ENCODE measurements around the gene PHLPP1. TPM values are rescaled to one million over a fixed set of nuclear protein-coding genes. Genes with fewer than 3 reads are reported as not detected.

Gene PHLPP1
- polyA plus RNA-seq, 3 donors from 2014 or later, result 0.14 to 0.50 TPM; not detected in 1

DNA sequence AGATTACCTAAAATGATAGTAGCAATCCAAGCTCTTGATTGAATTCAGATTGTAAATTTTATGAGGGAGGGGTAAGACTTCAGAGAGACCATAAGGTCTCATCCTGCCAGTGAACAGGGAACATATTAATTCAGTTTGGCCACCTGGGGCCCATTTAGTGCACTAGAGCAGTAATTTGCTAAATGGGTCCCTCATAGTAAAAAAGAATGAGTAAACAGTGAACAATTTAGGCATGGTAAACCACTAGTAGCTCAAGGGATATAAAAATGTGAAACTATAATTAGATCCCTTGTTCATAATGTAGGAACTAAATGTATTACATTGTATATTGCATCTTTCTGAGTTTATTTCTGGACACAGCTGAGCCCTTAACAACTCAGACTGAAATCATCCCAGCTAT is 4.9 kb upstream of the PHLPP1 start:
- Mint-ChIP-seq H3K4me3 (no peak overlapping the region), H3K27ac (no peak overlapping the region), H3K27me3 (ENCODE audit: low read depth in 3 of 3) (peaks cover 0 to 11% (median 6%) of the 10 kb centered on the region in 3 donors), H3K36me3 (no peaks in the 10 kb centered on the region), H3K4me1 (peaks cover 5 to 6% of the 10 kb centered on the region in 2 donors), H3K9me3 (no peaks in the 10 kb centered on the region)
- DNase-seq, result no peak

DNA sequence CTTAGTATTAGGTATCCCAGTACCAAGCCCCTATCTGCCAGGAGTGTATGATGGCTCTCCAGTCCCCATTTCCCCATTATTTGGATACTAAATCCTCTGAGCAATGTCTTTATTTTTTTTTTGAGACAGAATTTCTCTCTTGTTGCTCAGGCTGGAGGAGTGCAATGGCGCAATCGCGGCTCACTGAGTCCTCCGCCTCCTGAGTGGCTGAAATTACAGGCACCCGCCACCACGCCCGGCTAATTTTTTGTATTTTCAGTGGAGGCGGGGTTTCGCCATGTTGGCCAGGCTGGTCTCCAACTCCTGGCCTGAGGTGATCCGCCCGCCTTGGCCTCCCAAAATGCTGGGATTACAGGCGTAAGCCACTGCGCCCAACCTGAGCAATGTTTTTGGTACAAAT is 3.6 kb upstream of the PHLPP1 start:
- no peaks in the 10 kb centered on the region for H3K36me3 Mint-ChIP-seq
- H3K27ac Mint-ChIP-seq, result no peak overlapping the region
- peaks cover 5 to 6% of the 10 kb centered on the region in 2 donors for H3K4me1 Mint-ChIP-seq

GRCh38 chr18:62713651-62714247 is 1.6 kb upstream of the PHLPP1 start:
- Mint-ChIP-seq H3K27me3 (ENCODE audit: low read depth in 3 of 3) (peaks cover 0 to 14% (median 11%) of the 10 kb centered on the region in 3 donors), H3K27ac (peak overlapping the region in 1 of 6 donors; percentile 55), H3K36me3 (no peaks in the 10 kb centered on the region), H3K4me3 (peak overlapping the region in 3 of 5 donors; percentile 10 to 98 (median 97)), H3K9me3 (no peaks in the 10 kb centered on the region), H3K4me1 (peaks cover 20 to 25% of the 10 kb centered on the region in 2 donors)
- DNase-seq, result no peak

More for the DNA sequence above, 3.6 kb upstream of the PHLPP1 start:
- Mint-ChIP-seq H3K4me3 (no peak overlapping the region), H3K27me3 (ENCODE audit: low read depth in 3 of 3) (peaks cover 0 to 11% (median 6%) of the 10 kb centered on the region in 3 donors), H3K9me3 (no peaks in the 10 kb centered on the region)
- no peak for DNase-seq

DNA sequence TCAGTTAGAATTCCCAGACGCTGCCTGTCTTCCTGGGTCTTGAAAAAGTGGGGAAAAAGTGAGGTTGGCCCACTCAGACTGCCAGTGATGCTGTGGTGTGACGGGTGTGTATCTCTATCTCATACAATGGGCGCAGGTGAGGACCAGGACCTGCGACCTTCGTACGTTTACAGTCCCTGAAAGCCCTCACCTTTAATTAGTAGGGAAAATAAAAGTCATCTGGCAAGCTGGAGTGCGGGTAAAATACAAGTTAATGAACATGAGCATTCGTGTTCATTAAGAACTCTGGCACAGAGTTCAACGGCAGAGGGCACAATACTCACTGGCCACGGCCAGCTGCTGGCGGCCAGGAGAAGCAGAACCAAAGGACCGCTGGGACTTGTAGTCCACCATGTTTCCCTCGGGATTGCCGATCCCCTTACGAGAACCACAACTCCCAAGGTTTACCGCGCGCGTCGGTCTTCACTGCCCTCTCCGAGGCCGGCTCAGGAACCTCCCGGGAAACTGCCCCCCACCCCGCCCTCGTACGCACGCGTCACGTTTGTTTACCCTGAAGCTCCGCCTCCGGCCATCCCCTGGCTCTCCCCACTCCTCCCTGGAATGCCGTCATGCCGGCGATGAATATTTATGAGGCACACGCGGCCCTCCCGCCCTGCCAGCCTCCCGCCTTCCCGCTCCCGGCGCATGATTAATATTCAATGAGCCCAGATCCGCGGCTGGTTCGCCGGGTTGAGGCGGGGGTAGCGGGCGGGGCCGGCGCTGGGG is 488 bp upstream of the PHLPP1 start:
- Mint-ChIP-seq H3K27ac (peak overlapping the region; percentile 93 to 98 (median 96)), H3K36me3 (no peaks in the 10 kb centered on the region)

DNA sequence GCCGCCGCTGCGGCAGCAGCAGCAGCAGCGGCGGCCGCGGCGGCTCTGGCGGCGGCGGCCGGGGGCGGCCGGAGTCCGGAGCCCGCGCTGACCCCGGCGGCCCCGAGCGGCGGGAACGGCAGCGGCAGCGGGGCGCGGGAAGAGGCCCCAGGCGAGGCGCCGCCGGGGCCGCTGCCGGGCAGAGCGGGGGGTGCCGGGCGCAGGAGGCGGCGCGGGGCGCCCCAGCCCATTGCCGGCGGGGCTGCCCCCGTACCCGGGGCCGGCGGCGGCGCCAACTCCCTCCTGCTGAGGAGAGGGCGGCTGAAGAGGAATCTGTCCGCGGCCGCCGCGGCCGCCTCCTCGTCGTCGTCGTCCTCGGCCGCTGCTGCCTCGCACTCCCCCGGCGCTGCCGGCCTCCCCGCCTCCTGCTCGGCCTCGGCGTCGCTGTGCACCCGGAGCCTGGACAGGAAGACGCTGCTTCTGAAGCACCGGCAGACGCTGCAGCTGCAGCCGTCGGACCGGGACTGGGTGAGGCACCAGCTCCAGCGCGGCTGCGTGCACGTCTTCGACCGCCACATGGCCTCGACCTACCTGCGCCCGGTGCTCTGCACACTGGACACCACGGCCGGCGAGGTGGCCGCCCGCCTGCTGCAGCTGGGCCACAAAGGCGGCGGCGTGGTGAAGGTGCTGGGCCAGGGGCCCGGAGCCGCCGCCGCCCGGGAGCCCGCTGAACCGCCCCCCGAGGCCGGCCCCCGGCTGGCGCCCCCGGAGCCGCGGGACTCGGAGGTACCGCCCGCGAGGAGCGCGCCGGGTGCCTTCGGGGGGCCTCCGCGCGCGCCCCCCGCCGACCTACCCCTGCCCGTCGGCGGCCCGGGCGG is 646 bp downstream of the PHLPP1 start:
- peaks cover 0 to 11% (median 9%) of the 10 kb centered on the region in 3 donors for H3K27me3 Mint-ChIP-seq (ENCODE audit: low read depth in 3 of 3)
- H3K36me3 Mint-ChIP-seq, result no peaks in the 10 kb centered on the region

More for the DNA sequence above, 488 bp upstream of the PHLPP1 start:
- H3K4me1 Mint-ChIP-seq, result peaks cover 25 to 36% of the 10 kb centered on the region in 2 donors
- H3K4me3 Mint-ChIP-seq, result peak overlapping the region; percentile 91 to 98 (median 93)
- H3K9me3 Mint-ChIP-seq, result no peaks in the 10 kb centered on the region
- peaks cover 0 to 14% (median 11%) of the 10 kb centered on the region in 3 donors for H3K27me3 Mint-ChIP-seq (ENCODE audit: low read depth in 3 of 3)
- DNase-seq, result peak; percentile 85 to 86 (median 86)

GRCh38 chr18:62716619-62717168 is 1.4 kb downstream of the PHLPP1 start:
- H3K4me1 Mint-ChIP-seq, result peaks cover 25 to 43% of the 10 kb centered on the region in 2 donors
- peak; percentile 58 to 65 (median 60) for DNase-seq
- H3K4me3 Mint-ChIP-seq, result peak overlapping the region; percentile 80 to 96 (median 84)
- no peaks in the 10 kb centered on the region for H3K36me3 Mint-ChIP-seq
- H3K27ac Mint-ChIP-seq, result peak overlapping the region in 5 of 6 donors; percentile 68 to 93 (median 74)
- H3K9me3 Mint-ChIP-seq, result no peaks in the 10 kb centered on the region
- H3K27me3 Mint-ChIP-seq (ENCODE audit: low read depth in 3 of 3), result peaks cover 0 to 11% (median 9%) of the 10 kb centered on the region in 3 donors

More for the DNA sequence above, 646 bp downstream of the PHLPP1 start:
- peaks cover 25 to 43% of the 10 kb centered on the region in 2 donors for H3K4me1 Mint-ChIP-seq
- H3K9me3 Mint-ChIP-seq, result no peaks in the 10 kb centered on the region
- peak overlapping the region in 5 of 6 donors; percentile 53 to 93 (median 76) for H3K27ac Mint-ChIP-seq
- H3K4me3 Mint-ChIP-seq, result peak overlapping the region; percentile 69 to 98 (median 78)
- DNase-seq, result peak; percentile 61 to 71 (median 68)

DNA sequence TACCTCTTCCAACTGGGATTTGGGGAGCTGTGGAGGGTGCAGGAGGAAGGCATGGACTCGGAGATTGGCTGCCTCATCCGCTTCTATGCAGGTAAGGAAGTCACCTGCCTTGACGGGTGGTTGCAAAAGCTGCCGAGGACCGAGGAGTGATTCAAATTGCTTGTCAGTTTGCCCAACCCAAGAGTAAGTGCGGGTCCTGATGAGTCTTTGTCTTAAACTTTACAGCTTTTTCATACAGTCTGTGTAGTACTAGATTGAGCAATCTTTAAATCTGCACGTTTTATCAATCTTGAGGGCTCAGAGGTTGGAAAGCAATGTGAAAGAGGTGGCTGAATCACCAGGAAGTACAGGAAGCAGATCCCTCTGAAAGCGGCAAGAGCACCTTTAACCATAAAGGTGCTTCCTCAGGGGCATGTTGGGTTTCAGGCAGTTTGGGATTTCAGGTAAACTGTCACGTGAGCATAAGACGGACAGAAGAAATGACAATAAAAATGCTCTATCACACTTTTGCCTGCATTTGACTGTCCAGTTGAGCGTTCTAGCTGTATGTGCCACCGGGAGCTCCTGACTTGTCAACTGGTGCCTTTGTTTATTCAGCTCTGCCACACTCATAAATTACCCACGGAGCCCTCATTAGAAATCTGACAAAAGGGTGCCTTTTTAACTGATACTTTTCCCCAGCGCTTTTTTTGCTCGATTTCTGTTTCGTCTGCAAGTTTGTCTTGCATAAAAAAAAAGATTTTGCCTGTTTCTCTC is 2.0 kb downstream of the PHLPP1 start:
- peaks cover 25 to 43% of the 10 kb centered on the region in 2 donors for H3K4me1 Mint-ChIP-seq
- H3K36me3 Mint-ChIP-seq, result no peaks in the 10 kb centered on the region
- peak overlapping the region; percentile 54 to 93 (median 74) for H3K27ac Mint-ChIP-seq
- no peaks in the 10 kb centered on the region for H3K9me3 Mint-ChIP-seq
- DNase-seq, result peak; percentile 18 to 27 (median 22)
- H3K27me3 Mint-ChIP-seq (ENCODE audit: low read depth in 3 of 3), result peaks cover 0 to 11% (median 9%) of the 10 kb centered on the region in 3 donors
- peak overlapping the region; percentile 80 to 96 (median 84) for H3K4me3 Mint-ChIP-seq

DNA sequence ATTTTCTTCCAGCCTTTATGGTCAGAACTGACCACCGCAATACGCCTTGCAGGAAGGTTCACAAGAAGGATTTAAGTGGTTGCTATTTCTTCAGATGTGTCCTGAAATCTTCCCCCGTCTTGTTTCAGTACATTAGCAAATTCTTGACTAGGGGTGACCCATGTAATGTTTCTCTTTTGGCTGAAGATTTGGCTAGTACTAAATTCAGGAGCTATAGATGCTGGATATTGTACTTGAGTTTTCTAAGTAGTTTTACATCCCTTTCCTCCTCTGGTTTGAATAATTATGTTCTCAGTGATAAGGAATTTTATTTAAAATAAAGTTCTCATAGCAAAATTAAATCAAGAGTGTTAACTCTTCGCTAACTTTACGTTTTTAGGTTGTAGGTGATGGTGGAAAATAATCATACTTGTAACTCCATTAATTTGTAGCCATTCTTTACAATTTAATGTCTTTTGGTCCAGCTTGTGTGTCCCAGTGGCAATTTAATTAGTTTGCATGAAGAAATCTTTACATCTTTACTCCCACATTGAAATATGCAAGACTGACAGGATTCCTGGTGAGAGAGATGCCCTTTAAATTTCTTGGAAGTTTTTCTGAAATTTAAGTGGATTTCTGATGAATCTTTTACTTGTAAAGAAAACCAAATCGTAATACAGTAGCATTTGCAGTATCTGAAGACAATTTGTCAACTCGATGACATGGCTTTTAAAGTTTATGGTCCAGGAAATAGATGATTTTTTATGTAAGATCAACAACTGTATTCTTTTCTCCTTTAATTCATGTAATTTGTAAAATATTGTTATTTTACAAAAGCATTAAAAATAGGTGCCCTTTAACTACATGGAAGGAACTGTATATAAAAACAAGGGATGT is 2.8 kb downstream of the PHLPP1 start:
- Mint-ChIP-seq H3K27me3 (ENCODE audit: low read depth in 3 of 3) (peaks cover 0 to 11% (median 9%) of the 10 kb centered on the region in 3 donors), H3K36me3 (no peaks in the 10 kb centered on the region), H3K4me3 (peak overlapping the region; percentile 80 to 96 (median 84)), H3K4me1 (peaks cover 25 to 43% of the 10 kb centered on the region in 2 donors), H3K27ac (peak overlapping the region in 5 of 6 donors; percentile 17 to 74 (median 68)), H3K9me3 (no peaks in the 10 kb centered on the region)
- DNase-seq, result no peak

DNA sequence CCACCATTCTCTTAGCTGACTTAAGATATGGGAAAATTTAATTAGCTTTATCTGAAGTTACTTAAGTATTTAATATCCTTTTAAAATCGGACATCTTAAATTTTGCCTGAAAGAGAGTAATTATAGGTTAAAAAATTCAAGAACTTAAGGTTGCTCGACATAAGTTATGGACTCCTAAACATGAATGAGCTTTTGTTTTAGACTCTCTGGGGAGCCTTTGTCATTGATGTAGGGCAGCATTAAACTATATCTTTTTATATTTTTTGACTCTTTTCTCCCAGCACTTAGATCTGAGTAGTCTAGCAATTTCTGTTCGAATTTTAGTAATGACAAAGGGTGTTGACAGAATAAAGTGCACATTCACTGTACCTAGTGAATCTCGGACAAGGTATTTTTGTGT is 4.7 kb downstream of the PHLPP1 start:
- Mint-ChIP-seq H3K27ac (no peak overlapping the region), H3K27me3 (ENCODE audit: low read depth in 3 of 3) (peaks cover 0 to 5% (median 4%) of the 10 kb centered on the region in 3 donors), H3K4me3 (no peak overlapping the region), H3K4me1 (peaks cover 20 to 36% of the 10 kb centered on the region in 2 donors), H3K36me3 (peaks cover 0 to 3% (median 0%) of the 10 kb centered on the region in 3 donors), H3K9me3 (no peaks in the 10 kb centered on the region)
- DNase-seq, result no peak

DNA sequence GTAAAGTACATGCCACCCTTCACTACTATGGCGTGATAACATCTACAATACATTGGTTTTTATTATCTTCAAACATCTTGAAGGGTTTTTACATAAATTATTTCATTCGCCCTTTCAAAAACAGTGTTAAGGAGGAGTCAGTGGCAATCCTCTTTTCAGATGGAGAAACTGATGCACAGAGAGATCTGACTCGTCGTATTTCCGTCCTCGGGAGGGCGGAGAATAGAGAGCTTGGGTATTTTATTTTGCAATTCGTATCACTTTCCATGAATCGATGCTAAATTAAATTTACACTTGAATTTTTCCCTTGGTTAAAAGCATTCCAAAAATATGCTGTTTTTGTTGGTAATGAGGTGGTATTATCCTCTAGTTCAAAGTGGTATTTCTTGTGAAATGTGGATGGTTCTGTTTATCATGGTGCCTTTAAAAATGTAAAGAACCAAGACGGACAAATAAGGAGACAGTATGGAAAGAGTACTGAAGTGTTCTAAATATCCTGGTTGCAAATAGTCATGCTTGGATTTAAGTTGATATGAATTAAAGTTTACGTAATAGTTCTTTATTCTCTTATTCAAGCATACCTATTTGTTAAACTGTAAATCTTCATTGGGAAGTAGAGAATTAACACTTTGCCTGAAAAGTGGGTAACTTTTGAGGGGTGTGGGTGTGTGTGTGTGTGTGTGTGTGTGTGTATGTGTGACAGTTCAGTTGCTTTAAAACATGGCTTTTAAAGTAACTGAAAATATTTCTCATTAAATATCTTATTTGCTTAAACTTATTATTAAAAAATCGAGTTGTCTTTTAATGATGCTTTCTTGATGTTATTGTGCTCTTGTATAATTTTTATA is 5.6 kb downstream of the PHLPP1 start:
- Mint-ChIP-seq H3K9me3 (no peaks in the 10 kb centered on the region), H3K4me1 (peaks cover 20 to 36% of the 10 kb centered on the region in 2 donors), H3K27ac (no peak overlapping the region), H3K36me3 (peaks cover 0 to 3% (median 0%) of the 10 kb centered on the region in 3 donors), H3K4me3 (no peak overlapping the region), H3K27me3 (ENCODE audit: low read depth in 3 of 3) (peaks cover 0 to 5% (median 3%) of the 10 kb centered on the region in 3 donors)
- no peak for DNase-seq
